Measurements from ENCODE around the gene BARX2.

BARX2 gene

DNA sequence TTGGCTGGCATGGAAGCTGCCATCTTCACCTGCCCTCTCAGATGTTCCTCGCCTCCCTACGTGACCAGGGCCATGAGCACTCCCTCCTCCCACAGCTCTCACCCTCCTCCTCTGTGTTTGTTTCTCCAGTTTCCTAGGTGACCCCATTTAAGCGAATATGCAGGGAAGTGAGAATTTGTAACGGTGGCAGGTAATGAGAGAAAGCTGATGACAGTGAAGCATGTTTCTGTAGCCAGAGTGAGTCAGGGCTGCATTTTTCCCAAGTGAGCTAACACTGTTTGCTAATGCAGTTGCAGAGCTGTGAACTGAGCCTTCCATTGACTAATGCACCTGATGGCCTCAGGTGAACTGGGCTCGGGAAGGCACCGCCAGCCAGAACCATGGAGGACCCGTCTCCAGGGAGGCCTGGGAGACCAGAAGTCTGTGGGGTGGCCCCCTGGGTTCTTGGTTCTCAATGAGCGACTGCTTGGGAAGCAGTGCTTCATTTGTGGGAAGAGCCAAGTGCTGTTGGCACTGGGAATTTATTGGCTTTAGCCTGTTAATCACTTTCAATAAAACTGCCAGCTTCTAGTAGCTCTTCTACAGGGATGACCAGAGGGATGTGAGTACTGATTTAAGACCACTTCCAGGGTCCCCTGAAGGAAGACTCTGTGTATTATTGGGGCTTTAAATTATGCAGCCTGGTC lies 64.5 kb downstream of the BARX2 start:
- DNase-seq (ENCODE audit: low read depth): no peak

DNA sequence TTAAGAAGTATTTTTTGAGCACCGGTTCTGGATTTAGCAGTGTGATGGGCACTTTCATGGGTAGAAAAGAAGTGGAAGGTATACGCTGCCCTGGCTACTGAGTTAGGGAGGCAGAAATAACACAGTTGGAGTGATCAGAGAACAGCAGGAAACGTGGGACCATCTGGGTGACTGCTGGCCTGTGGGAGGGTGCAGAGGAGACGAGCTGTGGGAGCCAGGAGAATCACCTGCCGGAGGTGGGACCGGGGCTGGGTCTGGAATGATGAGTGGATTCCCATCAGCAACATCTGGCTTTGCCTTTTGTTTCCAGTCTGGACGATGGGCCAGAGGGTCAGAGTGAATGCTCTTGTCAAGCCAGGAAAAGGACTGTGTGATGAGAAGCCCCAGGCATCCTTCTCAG lies 66.5 kb downstream of the BARX2 start:
- no peak for DNase-seq (ENCODE audit: low read depth)

DNA sequence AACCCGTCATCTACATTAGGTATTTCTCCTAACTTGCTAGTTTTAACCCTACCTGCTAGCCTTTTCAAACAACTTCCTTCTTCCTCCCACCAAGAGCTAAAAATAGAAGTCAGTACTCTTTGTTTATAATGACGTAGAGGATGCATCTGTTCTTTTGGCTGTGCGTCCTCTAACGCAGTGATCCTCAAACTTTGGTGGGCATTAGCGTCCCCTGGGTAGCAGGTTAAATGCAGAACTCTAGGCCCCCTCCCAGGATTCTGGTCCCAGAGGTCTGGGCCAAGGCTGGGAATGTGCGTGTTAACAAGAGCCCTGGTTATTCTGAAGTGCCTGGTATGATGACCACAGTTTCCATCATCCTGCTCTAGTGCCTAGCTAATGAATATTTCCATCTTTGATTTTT lies 67.6 kb downstream of the BARX2 start:
- DNase-seq (ENCODE audit: low read depth): no peak

DNA sequence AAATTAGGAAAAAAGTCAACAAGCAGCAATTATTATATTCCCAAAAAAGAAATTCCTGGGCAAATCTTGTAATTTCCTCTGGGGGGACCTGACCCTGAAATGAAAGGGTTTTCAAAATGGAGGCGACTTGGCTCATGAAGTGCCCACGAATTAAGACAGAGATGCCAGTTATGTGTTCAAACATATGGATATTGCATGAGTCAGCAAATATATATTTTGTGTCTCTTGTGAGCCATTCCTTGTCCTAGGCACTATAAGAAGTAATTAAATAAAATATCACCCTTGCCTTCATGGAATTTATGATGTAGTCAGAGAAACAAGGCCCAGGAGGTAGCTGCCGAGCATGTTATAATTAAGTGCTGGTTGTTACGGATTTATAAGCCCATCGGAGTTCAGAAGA lies 68.6 kb downstream of the BARX2 start:
- DNase-seq (ENCODE audit: low read depth): no peak

DNA sequence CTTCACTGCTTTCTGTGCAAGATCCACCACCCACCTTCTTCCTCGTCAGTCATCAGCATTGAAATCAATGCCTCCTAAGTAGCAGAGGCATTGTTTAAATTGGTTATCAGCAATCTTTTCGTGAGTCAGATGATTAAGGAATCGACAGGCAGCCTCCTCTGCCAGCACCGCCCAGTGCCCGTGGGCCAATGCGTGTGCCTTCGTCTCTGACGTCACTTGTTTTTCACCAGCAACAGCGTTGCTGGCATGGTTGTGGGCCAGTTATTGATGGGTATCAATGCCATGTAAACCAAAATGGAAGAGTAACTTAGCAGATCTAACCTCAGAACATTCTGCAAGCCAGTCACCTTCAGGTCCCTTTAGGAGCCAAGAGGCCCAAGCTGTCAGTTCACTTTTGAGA lies 69.6 kb downstream of the BARX2 start:
- no peak for DNase-seq (ENCODE audit: low read depth)

DNA sequence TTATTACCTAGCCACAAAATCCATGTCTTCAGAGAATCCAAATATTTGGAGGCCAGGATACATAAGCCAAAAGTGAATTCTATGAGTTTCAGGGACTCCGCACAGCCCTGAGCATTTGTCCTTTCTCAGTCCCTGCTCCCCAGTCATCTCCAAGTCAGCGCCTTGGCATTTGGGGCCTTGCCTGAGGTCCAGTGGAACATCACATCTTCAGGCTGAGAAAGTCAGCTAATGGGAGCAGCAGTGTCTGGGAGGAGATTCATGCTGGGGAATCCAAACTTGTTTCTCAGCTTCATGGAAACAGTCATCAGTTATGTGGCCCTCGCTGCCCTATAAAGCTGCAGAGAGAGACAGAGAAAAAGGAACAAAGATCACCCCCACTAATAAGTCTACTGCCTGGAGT lies 70.9 kb downstream of the BARX2 start:
- no peak for DNase-seq (ENCODE audit: low read depth)

DNA sequence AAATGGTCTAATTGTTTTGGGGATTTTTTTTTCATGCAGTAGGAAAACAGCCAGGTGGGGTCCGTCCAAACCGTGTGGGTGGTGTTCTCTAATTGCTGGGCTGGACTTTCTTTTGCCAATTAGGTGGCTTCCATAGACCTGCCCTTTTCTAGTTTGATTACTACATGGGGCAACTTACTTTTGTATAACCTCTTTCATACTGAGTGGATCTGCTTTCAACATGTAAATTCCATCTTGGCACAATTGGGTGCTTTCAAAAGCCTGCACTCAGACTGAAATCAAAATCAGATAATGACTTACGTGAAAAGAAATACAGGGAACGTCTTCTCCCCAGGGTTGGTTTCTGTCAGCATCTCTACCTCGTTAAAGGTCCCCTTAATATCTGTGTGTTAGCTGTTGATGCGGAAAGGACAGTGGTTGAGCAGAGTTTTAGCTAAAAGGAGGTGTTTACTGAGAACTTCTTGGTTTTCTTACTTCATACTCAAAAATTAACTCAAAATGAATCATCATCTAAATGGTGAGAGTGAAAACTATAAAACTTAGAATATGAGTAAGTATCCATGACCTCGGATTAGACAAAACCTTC lies 72.1 kb downstream of the BARX2 start:
- no peak for DNase-seq (ENCODE audit: low read depth)

DNA sequence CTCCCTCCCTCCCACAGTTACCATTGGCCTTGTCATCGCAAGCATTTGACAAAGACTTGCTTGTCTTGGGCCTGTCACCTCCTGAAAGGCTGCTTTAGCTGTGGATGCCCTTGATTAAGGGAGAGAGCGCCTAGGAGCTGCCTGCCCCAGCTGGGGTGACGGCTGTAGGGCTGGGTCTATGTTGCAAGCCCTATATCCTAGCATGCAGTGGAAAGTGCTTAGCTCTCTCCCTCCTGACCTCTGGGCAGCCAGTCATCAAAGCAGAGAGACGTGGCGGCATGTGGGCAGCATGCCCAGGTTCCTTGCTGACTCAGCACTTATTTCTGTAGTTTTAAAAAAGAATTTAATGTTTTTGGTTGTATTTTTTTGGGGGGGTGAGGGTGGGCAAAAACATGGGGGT lies 75.9 kb downstream of the BARX2 start:
- no peak for DNase-seq (ENCODE audit: low read depth)

DNA sequence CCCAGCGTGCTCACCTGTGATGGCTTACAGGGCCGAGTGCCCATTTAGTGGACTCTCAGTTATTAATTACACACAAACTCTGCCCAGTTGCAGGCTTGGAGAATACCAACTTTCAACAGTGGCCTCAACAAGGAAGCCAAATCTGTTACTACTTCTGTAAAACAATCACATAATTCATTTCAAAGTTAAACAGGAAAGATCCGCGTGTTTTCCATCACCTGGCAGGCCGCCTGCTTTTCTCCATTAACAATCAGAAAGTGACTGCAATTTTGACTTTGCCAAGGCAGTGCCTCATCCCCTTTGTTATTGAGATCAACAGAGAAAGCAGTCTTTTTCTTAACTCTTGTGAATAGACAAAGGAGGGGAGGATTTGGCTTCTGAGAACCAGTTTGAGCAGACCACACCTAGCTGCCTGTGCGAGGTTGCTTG lies 77.7 kb downstream of the BARX2 start:
- DNase-seq (ENCODE audit: low read depth): no peak

DNA sequence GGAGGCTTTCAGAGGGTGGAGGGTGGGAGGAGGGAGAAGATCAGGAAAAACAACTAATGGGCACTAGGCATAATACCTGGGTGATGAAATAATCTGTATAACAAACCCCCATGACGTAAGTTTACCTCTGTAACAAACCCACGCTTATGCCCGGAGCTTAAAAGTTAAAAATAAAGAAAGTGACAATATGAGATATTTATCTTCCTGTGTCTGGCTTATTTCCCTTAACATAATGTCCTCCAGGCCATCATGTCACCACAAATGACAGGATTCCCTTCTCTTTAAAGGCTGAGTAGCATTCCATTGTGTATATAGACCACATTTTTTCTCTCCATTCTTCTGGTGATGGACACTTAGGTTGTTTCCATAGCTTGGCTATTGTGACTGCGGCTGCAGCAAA lies 79.5 kb downstream of the BARX2 start:
- no peak for DNase-seq (ENCODE audit: low read depth)

DNA sequence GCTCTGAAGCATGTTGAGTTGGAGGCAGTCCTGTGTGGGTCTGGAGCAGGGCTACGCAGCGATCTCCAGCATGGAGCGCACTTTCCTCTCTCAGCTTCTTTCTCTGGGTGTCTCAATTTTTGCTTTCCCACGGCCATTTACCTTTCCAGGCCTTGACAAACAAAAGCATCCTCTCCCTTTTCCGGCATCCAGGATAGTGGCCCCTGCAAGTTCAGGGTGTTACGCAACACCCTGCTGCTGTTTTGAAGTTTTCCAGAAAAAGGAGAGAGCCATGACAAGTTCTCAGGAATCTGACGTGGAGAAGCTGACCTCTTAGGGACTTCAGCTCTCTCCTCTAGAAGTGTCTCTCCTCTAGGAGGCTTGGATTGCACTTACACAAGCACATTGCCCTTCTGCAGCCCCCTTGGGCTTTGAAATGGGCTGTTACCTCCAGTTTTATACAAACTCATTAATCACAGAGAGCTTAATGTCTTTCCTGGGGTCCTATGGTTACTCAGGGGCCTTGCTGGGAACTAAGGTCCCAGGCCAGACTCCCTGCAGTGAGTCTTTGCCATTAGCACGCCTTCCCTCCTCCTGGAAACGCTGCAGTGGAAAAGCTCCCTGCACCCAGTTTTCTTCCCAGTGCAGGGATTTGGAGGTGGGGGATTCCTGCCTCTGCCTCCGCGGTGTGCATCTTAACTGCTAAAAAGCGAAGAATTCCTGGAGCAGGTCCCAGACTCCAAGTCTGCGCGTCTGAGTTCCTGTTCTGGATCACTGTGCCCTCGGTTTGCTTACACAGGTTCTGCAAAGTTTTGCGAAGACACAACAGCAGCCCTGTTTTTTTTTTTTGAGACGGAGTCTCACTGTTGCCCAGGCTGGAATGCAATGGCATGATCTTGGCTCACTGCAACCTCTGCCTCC lies 80.4 kb downstream of the BARX2 start:
- DNase-seq (ENCODE audit: low read depth): no peak

DNA sequence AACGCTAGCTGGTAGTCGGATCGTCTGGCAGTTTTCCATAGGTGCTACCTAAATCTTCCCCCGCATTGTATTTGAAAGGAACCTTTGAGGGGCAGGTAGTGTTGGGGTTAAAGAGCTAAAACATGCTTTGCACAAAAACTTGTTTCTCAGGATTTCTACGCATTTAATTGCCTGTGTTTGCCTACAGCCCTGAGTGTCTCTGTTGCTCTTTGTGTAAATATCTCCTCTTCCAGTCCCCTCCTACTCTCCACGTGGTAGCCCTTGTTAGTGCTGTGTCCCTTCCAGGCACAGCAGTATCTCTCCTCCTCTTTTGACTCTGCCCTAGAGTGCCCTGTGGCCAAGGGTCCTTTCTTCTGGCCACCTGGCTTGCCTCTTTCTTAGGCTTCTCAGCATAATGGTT lies 81.7 kb downstream of the BARX2 start:
- no peak for DNase-seq (ENCODE audit: low read depth)

DNA sequence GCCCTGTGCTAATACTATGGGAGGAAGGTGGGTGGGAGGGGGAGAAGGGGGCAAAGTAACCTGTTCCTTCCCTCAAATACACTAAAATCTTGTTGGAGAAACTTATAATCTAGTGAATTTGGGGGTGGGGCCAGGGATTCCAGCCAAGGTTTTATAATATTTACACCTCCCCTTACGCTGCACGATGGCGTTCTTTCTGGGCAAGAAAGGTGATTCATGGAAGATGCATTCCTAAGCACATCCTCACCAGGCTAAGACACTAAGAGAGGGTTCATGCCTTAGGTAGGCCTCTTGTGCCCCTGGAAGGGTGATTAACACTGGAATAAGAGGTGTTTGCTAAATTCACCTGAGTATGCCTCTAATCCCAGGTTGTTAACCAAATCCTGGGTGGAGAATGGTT lies 82.6 kb downstream of the BARX2 start:
- no peak for DNase-seq (ENCODE audit: low read depth)

DNA sequence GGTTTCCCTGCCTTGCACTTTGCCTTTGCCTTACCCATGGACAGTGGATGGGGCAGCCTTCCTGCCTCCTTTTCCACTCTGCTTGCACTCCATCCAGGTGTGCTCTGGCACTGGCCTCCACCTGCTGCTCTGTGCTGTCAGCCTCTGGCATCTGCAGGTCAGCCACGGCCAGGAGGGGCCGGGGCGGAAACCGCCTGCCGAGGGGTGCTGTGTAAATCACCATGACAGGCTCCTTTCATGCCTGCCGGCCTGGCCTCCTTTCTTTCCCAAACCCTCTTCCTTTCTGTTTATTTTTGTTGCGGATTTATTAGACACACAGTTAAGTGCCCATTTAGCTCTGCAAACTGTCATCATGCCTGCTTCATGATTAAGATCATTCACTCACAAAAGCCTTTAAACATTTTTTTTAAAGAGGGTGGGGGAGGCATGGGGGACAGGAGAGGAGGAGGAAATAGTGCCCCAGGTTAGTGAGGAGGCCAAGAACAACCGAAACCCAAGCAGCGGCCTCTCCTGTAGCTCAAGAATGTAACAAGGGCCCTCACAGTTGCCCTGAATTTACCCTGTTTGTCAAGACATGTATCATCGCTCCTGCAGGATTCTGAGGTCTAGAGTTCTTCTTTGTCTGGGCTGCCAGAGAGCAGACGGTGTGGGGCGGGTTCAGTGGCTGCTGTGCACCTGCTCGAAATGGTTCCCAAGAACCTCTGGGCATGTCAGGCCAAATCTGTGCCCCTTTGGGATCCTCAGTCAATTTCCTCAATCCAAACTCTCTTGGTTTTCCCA lies 83.3 kb downstream of the BARX2 start:
- DNase-seq (ENCODE audit: low read depth): no peak

DNA sequence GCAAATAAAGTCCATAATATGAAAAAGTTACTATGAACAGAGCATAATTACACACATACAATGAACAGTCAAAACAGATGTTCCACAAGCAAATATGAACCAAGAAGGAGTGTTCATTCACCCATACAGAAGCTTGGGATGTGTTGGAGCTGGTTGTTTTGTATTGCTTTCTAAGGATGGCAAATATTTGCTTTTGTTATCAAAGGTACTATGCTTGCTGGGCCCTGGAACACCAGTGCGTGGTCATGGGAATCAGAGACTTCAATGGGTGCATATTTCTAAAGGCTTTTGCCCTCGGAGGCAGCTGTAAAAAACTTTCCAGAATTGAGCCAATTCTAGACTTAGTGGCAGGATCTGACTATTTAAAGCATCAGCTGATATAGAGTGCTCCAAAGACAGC lies 85.1 kb downstream of the BARX2 start:
- DNase-seq (ENCODE audit: low read depth): no peak

DNA sequence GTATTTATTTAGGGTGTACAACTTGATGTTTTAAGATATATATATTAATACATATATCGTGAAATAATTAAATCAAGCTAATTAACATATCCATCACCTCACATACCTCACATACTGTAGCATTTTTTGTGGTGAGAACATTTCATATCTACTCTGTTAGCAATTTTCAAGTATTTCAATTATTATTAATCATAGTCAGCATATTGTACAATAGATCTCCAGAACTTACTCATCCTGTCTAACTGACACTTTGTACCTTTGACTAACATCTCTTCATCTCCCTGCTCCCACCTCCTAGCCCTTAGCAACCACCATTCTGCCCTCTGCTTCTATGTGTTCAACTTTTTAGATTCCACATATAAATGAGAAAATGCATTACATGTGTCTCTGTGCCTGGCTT lies 108.4 kb downstream of the BARX2 start:
- DNase-seq (ENCODE audit: low read depth): no peak

DNA sequence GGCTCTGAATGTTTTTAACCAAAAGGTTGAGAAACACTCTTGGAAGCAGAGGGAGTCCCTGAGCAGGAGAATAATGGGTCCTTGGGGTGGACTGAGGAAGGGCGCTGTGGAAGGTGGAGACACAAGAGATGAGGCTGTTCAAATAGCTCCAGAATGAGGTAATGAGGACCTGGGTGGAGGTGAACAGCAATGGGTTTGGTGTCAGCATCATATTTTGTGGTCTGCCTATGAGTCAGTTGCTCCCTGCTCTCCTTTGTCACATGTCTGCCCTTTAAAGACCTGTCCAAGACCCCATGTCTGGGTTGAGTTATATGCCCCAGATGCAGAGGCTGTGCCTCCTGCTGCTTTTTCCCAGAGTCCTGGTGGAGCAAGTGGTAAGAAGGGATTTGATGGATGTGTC lies 113.6 kb downstream of the BARX2 start:
- DNase-seq (ENCODE audit: low read depth): no peak

DNA sequence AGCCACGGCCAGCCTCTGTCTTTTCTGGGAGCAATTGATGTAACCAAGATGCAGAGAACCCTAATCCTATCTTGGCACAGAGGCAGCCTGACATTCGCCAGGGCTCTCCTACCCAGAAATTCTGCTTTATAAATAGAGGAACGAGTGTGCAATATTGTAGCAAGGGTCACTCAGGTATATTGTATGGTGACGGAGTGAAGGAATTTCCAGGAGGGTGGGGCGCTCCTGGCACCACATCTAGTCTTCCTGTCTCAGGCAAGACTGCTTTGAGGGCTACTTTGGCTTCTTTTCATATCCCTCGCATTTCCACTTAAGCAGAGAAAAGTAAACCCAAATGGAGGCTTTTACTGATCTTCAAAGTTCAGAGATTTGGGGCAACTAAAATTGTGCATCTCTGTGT lies 114.4 kb downstream of the BARX2 start:
- no peak for DNase-seq (ENCODE audit: low read depth)

DNA sequence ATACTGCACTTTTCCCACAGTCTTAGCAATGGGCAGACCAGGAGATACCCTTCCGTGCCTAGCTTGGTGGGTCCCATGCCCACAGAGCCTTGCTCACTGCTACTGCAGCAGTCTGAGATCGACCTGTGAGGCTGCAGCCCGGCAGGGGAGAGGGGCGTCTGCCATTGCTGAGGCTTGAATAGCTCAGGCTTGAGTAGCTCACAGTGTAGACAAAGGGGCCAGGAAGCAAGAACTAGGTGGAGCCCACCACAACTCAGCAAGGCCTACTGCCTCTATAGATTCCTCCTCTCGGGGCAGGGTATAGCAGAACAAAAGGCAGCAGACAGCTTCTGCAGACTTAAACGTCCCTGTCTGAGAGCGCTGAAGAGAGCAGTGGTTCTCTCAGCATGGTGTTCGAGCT lies 118.1 kb downstream of the BARX2 start:
- DNase-seq (ENCODE audit: low read depth): no peak
